AG09309 (cell line): ENCODE results near the gene SPATC1L.
A peak's percentile ranks its signal among the peaks of the same experiment; 100 is the strongest.

Source experiments
- DNase-seq: peaks from one replicate; pipeline ENCODE4 v3.0.0-alpha.2; 2010; ENCODE audit warnings: low read depth
- H3K4me3 ChIP-seq: 2 replicates; pipeline ENCODE4 v1.5.1; 2011; ENCODE audit warnings: mild to moderate bottlenecking, low read depth, low read length, moderate library complexity; ENCODE audit not compliant: control insufficient read depth
- CTCF ChIP-seq: IDR thresholded peaks from 2 replicates; pipeline ENCODE4 v1.5.1; 2011; ENCODE audit warnings: mild to moderate bottlenecking, low read depth, low read length, inconsistent platforms; ENCODE audit not compliant: insufficient read depth, control insufficient read depth; ENCODE audit errors: missing control alignments

The SPATC1L gene

GRCh38 chr21:46154955-46155513 is 29.2 kb downstream of the SPATC1L start:
- no peak for TF ChIP-seq CTCF
- H3K4me3 ChIP-seq, result no peak overlapping the region
- DNase-seq, result no peak

- no peak overlapping the region for H3K4me3 ChIP-seq
- no peak for TF ChIP-seq CTCF
- DNase-seq, result no peak
Observed at GRCh38 chr21:46154155-46154954, 29.9 kb downstream of the SPATC1L start.

- DNase-seq, result no peak
- peak; percentile 87 for TF ChIP-seq CTCF
- H3K4me3 ChIP-seq, result peak overlapping the region; percentile 10
Observed at GRCh38 chr21:46153247-46154154, 30.8 kb downstream of the SPATC1L start.

GRCh38 chr21:46152927-46153246 is 31.4 kb downstream of the SPATC1L start:
- no peak for TF ChIP-seq CTCF
- H3K4me3 ChIP-seq, result no peak overlapping the region
- DNase-seq, result no peak

- no peak for TF ChIP-seq CTCF
- H3K4me3 ChIP-seq, result no peak overlapping the region
- no peak for DNase-seq
Observed at GRCh38 chr21:46151989-46152926, 32.0 kb downstream of the SPATC1L start.
